ENCODE results near the gene AJAP1.

AJAP1 gene

GRCh38 chr1:4697801-4698200 lies 43.4 kb downstream of the AJAP1 start:
- DNase-seq: no peak
- Histone ChIP-seq H3K36me3 (replicated peaks) (no peaks in the 10 kb centered on the region), H3K27ac (no peak overlapping the region), H3K27me3 (replicated peaks) (no peaks in the 10 kb centered on the region), H3K4me3 (ENCODE audit: low read depth, low read length) (no peak overlapping the region)
- no peak for TF ChIP-seq CTCF (IDR thresholded peaks at IDR 0.05; ENCODE audit: low read depth, low read length, missing control alignments)
- in situ Hi-C loops (cut with HindIII; ENCODE audit: low pct_ligation_motif_present, low sequenced_read_pairs): no loop called here

GRCh38 chr1:4698911-4699310 lies 44.5 kb downstream of the AJAP1 start:
- DNase-seq: no peak
- no peak for TF ChIP-seq CTCF (IDR thresholded peaks at IDR 0.05; ENCODE audit: low read depth, low read length, missing control alignments)
- in situ Hi-C loops (cut with HindIII; ENCODE audit: low pct_ligation_motif_present, low sequenced_read_pairs): no loop called here
- Histone ChIP-seq H3K4me3 (ENCODE audit: low read depth, low read length) (no peak overlapping the region), H3K27me3 (replicated peaks) (no peaks in the 10 kb centered on the region), H3K27ac (peak overlapping the region; percentile 90), H3K36me3 (replicated peaks) (no peaks in the 10 kb centered on the region)

GRCh38 chr1:4699376-4700301 lies 45.2 kb downstream of the AJAP1 start:
- H3K27me3 ChIP-seq (replicated peaks): no peaks in the 10 kb centered on the region
- peak overlapping the region; percentile 90 for H3K27ac ChIP-seq
- no peak for TF ChIP-seq CTCF (IDR thresholded peaks at IDR 0.05; ENCODE audit: low read depth, low read length, missing control alignments)
- no peaks in the 10 kb centered on the region for H3K36me3 ChIP-seq (replicated peaks)
- DNase-seq: peak; percentile 72
- no peak overlapping the region for H3K4me3 ChIP-seq (ENCODE audit: low read depth, low read length)
- in situ Hi-C loops (cut with HindIII; ENCODE audit: low pct_ligation_motif_present, low sequenced_read_pairs): no loop called here

- H3K36me3 ChIP-seq (replicated peaks): no peaks in the 10 kb centered on the region
- no peaks in the 10 kb centered on the region for H3K27me3 ChIP-seq (replicated peaks)
- in situ Hi-C loops (cut with HindIII; ENCODE audit: low pct_ligation_motif_present, low sequenced_read_pairs): no loop called here
- DNase-seq: no peak
- peak overlapping the region; percentile 90 for H3K27ac ChIP-seq
- TF ChIP-seq CTCF (IDR thresholded peaks at IDR 0.05; ENCODE audit: low read depth, low read length, missing control alignments): peak; percentile 31
- no peak overlapping the region for H3K4me3 ChIP-seq (ENCODE audit: low read depth, low read length)
These were observed 46.4 kb downstream of the AJAP1 start for GRCh38 chr1:4700801-4701200.

GRCh38 chr1:4701276-4701675 lies 46.9 kb downstream of the AJAP1 start:
- in situ Hi-C loops (cut with HindIII; ENCODE audit: low pct_ligation_motif_present, low sequenced_read_pairs): no loop called here
- no peak for DNase-seq

More at GRCh38 chr1:4701276-4701675, 46.9 kb downstream of the AJAP1 start:
- no peak for TF ChIP-seq CTCF (IDR thresholded peaks at IDR 0.05; ENCODE audit: low read depth, low read length, missing control alignments)
- H3K27me3 ChIP-seq (replicated peaks): no peaks in the 10 kb centered on the region
- no peak overlapping the region for H3K4me3 ChIP-seq (ENCODE audit: low read depth, low read length)
- H3K36me3 ChIP-seq (replicated peaks): no peaks in the 10 kb centered on the region
- no peak overlapping the region for H3K27ac ChIP-seq
